ENCODE data around the gene MYRIP.
"Not testable (repeated sequence)": the region's sequence is repeated elsewhere in the genome, so short reads cannot be mapped to it uniquely, and the experiment has no call there.

The MYRIP gene

DNA sequence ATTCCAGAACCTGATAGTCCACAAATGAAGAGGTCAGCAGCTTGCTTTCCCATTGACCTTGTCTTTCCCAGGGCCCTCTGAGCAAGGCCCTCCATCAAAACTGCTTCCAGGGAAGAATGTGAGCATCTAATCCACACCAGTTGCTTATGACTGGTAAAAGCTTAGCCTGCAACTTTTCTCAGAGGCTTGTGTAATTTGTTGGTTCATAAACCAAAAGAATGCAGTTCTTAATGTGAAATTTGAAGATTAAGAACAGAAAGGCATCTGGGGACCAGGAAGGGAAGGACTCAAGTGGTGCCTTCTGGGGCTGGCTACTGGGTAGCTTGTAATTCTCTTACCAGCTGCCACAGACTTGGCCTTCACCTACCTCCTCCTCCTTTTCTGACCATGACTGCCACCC is 439.2 kb downstream of the MYRIP start:
- DNase-seq = no peak

DNA sequence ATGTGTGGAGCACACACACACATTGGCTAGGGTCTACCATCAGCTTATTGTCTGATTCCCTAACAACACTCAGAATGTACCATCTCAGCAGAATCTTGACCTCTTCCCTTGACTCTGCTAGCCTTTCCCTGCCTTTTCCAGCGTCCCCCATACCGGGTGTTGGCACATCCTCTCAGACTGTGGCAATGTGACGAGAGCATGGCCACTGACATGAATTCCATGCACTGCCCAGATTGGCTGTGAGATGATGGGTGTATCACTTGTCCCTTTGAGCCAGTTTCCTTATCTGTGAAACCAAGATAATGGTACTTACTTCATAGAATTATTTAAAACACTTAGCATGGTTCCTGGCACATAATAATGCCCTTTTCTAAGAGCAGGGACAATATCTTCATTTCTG is 439.8 kb downstream of the MYRIP start:
- no peak for DNase-seq

DNA sequence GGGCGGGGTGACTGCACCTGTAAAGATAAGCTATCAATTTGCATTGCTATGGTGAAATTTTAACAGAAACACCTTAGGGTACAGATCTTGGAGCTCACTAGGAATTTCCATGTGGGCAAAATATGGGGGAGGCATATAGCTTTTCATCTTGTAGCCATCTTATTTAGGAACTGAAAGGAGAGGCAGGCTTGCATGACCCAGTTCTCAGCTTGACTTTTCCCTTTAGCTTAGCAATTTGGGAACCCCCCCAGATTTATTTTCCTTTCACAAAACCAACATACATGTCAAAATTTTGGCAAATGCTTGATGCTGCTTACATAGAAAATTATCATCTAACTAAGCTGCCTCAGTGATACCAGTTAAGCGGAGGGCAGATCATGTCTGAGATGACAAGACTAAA is 445.1 kb downstream of the MYRIP start:
- DNase-seq = no peak

DNA sequence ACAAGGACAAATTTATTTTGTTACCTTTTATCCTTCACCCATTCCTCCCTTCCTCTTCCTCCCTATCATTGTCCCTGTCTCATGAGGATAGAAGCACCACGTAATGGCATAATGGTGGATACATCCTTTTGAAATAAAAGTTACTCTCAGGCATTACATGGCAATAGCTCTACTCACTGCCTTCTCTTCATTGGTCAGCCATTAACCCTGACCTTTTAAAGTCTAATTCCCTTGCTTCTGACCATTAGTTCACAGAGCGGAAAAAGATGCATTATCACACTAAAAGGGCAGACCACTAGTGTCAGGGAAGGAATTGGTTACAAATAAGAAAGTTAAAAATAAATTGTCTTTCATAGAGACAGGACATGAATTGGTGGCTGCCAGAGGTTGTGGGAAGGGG is 445.5 kb downstream of the MYRIP start:
- DNase-seq = no peak

DNA sequence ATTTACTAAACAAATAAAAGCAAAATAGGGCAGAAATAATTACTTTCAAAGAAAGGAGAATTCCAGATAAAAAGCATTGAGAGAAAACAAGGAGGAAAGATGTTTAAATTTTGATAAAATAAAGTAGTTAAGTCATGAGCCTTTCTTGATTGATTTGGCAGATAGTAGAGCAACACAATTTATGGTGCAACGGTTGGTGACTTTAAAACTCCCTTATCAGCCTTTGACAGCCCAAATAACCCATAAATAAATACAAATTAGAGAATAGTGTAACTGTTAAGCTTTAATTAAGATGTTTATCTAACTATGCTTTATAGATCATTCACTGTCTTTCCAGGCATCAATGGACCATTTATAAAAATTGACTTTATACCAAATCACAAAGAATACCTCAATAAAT is 446.1 kb downstream of the MYRIP start:
- DNase-seq = no peak

DNA sequence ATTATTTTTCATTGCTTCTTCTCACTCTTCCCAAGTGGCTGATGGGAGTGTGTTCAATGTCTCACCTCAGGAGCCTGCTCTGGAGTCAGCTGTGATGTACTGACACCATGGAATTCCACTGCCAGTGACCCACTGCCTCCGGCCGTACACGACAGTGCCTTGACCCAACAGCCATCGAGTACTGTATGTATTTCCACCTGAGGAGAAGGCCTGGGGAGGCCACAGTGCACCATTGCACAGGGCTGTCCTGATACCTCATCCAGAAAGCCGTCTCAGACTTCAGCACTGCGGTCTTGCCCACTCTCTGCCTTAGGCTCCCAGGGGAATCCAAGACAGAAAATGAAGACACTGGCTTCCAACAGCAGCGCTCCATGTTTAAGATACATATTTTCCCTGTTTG is 448.7 kb downstream of the MYRIP start:
- no peak for DNase-seq

DNA sequence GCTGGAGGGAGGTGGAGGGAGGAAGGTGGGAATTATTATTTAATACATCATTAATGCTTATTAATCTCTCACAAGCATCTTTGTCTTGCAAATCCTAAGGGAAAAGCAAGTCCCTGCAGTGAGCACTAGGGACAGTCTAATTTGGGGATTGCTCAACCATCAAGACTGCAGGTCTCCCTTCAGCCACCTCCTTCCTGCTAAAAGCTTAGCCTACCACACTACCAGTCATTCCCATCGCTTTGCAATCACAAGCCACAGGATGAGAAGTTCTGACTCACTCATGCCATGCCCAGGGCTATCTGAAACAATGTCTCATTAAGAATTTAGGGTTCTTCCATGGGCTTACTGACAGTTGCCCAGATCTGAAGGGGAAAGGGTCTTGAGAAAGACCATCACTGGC is 449.1 kb downstream of the MYRIP start:
- no peak for DNase-seq

DNA sequence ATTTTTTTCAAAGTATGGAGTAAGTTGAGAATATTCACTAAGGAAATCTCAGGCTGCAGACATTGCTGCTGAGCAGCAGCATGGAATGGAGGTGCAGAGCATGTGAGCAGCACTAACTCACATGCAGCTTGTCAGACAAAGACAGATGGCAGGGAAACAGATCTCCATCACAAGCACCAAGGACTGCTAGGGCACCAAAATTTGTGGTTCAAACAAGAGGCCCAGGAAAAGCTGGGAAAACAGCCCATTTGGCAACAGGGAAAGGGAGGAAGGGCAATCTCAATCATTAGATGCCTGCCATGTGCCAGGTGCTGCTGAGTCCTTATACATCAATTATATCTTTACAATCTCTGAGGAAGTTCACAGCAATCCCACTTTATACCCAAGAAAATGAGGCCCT is 452.9 kb downstream of the MYRIP start:
- no peak for DNase-seq

DNA sequence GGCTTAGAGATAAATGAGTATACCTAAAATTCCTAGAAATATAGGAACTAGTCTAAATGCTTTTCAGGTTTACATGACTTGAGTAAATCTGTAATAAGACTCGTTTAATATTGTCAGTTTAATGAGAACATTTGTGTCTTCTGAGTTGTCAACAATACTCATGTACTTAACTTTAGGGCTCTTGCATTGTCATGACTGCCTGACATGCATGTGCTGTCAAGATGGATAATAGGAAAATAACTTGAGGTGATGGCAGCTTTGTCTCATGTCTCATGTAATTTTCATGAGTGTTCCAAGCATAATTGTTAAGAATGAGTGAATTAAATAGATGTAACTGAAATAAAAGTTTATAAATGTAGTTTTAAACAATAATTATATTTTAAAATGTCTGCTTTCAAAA is 455.0 kb downstream of the MYRIP start:
- DNase-seq = no peak

DNA sequence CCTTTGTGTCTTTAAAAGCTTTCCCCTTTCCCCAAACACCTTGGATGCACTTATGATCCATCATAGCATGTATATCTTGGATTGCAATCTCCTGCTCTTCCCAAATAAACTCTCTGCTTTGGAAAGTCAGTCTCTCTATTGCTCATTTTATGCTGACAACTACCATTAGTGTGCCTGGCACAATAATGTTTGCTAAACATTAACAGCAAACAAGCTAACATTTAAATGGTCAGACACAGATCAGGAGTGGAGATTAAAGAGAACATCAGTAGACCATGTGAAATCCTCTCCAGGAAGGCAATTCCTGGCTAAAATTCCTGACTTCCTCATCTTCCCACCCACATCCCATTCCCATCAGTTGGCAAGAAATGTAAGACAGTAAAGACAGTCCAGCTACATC is 455.8 kb downstream of the MYRIP start:
- DNase-seq = no peak

DNA sequence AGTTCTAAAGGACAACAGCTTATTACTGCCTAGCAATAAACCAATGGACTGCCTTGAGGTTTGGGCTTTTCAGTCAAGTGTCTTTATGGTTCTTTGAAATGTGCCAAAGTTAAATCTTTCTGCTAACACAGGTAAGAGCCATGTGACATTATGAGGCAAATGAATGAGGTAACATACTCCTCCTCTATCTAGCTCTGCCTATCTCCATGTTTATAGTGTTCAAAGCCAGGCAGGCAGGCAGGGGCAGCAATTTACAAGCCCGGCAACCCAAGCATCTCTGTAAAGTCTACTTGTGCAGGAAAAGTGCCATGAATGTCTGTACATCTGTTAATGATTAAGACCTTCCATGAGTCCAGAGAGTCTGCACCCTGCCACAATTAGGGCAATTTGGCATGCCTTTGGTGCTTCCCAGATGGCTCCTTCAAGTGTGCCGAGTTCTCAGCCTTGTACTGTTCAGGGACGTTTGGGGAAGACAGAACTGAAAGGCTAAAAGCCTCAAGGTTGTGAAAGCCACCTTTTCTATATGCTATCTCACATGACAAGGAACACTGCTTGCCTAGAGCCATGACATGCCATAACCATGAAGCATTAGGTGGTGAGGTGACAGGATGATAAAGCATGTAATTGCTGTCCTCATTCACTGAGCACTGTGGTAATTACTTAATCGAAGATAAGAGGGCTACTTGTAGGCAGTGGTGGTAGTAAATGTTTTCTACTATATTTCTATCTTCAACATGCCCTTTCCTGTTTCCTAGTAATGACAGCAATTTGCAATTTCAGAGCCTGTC is 458.7 kb downstream of the MYRIP start:
- DNase-seq = no peak

DNA sequence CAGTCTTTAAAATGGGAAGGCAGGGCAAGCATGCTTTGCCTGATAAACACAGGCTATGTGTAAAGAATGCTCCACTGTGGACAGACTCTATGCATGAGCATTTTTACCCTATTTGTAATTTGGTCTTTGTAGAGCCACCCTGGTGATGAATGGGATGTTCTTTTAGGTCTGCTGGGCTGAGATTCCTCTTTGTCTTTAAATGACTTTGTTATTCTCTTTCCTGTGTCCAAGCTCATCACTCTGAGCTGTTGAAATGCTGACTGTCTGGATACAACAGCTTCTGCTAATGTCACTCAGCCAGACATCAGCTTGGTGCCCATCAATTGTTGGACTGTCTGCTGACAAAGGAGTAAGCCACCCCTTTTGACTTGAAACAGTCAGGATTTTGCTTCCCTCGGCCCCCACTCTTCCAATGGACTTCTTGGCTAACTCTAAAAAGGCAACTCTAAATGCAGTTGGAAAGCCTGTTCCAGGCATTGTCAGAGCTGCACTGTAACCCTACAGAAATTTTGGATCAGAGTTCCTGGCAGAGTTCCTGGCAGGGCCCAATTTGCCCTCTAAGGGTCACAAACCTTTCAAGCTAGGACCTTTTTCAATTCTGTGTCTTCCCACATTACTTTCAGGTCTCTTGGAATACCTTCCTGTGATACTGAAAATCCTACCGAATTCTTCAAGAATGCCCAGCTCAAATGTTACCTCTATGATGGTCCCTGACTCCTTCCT is 459.6 kb downstream of the MYRIP start:
- no peak for DNase-seq

DNA sequence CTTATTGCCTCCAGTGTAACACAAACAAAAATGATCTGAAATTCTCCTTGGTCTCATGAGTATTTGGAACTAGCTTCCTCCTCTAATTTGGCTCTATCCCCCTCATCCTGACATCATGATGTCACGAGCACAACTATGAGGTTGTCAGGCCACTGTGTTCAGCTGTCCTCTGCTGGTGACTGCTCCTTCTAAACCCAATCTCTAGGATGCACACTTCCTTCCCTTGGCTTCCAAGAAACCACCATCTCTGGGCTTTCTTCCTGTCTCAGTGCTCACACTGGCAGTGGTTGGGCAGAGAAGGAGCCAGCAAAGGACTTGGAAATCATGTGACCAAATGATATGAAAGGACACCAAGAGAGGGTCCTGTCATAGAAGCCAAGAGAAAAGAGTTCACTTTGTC is 469.4 kb downstream of the MYRIP start:
- no peak for DNase-seq

DNA sequence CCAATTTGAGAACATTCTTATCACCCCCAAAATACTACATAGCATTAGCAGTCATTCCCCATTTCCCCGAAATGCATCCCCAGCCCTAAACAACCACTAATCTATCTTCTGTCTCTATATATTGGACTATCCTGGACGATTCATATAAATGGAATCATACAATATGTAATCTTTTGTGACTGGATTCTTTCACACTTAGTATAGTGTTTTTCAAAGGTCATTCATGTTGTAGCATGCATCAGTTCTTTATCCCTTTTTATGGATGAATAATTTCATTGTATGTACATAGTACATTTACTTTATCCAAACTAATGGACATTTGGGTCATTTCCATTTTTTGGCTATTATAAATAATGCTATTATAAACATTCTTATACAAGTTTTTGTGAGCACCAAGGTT is 472.6 kb downstream of the MYRIP start:
- no peak for DNase-seq

DNA sequence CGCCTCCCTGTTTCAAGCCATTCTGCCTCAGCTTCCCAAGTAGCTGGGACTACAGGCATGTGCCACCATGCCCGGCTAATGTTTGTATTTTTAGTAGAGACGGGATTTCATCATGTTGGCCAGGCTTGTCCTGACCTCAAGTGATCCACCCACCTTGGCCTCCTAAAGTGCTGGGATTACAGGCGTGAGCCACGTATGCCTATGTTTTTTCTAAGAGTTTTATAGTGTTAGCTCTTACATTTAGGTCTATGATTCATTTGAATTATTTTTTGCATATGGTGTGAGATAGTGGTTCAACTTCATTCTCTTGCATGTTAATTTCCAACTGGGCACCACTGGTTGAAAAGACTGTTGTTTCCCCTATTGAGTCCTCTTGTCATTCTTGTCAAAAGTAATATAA is 473.6 kb downstream of the MYRIP start:
- not testable (repeated sequence) for DNase-seq

DNA sequence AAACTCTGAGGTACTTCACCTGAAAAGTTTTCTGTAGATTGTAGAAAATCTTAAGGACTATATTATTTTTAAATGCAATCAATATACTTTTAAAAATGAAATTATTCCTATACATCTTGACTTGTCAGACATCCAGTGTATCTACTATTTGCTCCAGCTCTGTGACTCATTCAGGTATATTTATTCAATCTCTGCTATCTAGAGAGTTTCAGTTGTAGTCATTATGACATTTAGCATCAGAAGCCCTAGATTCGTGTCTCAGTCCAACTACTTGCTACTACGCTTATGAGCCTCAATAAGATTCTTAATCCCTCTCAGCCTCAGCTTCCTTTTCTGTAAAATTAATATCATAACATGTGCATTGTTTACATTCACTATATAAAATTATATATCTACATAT is 477.8 kb downstream of the MYRIP start:
- DNase-seq = no peak

DNA sequence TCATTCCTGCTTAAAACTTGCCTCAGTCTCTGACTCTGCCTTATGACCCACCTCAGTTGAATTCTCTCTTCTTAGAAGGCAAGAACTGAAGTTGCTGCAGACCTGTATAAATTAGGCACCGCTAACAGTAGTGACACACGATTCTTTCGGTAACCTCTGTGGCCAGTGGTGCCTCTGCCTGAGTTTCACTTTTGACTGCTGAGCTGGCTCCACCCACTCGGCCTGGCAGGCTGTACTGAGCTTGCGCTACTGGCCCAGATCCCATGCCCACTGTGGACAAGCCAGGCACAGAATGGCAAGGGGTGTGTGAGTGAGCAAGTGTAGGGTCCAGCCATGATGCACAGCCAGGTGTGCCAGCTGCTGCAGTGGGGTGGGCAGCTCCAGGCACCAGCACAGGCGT is 481.0 kb downstream of the MYRIP start:
- no peak for DNase-seq

DNA sequence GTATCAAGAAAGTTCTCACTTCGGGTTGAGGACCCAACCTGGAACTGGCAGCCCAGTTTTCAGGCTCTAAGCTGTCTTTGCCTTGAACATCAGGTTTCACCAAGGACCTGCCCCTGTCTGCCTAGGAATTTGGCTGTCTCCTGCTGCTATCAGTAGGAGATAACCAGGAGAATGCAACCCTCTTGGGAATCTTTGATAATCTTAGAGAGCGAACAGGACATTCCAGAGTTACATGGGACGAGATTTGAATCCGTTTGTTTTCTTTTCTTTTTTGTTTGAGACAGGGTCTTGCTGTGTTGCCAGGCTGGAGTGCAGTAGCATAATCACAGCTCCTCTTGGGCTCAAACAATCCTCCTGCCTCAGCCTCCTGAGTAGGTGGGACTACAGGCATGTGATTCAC is 482.1 kb downstream of the MYRIP start:
- DNase-seq = no peak

DNA sequence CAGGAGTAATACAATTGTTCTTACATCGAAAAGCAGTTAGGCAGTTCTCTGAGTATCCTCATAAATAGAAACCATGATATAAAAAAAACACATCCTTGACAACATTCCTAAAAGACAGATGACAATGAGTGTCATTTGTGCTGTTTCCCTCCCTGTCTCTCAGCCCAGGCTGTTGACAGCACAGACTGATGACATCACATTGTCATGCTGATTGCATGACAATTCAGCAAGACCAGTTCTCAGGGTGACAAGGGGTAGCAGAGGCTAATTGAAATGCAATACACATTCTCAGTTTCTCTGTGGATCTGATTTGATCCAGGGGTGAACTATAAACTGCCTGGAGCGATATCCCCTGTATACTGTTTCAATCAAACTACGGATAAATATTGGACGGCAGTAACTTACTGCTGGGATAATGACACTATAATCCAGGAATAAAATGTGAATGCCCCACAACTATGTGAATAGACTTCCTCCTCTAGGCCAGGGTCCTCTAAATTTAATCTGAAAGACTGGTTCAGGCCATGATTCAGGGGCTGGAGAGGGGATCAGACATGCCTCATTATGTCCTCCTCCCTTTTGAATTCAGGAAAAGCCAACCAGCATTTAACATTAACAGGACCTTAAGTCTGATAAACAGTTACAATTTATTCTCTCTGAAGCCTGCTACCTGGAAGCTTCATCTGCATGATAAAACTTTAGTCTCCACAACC is 483.4 kb downstream of the MYRIP start:
- DNase-seq = no peak

DNA sequence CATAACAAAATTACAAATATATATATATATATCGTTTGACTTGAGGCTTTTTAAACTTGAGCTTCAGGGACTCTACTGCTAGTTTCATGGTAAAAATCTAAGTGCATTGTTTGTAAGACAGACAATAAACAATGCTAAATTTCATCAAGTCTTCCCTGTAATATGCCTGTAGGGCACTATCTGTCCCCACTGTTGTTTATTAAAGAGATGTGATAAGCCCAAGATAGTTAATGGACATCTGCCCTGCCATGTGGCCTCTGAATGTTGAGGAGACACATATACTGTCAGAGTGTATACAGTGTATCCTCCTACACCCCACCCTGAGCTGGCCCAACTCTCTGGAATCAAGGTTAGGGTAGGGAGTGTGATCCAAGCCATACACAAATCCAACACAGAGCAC is 485.0 kb downstream of the MYRIP start:
- DNase-seq = no peak

DNA sequence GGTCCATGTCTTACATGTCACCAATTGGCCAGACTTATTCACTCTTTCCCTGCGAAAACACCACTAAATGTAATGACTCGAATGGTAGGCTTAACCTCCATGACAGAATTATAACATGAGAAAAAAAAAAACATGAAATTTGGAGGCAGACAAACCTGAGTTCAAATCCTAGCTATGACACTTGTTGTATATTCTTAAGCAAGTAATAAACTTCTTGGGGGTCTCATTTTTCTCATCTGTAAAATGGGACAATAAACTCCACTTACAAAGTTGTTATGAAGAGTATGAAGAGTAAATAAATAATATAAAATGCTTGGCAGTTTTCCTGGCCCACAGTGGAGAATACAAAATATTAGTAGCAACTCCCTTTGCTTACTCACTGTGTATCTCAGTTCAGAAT is 488.7 kb downstream of the MYRIP start:
- DNase-seq = no peak

DNA sequence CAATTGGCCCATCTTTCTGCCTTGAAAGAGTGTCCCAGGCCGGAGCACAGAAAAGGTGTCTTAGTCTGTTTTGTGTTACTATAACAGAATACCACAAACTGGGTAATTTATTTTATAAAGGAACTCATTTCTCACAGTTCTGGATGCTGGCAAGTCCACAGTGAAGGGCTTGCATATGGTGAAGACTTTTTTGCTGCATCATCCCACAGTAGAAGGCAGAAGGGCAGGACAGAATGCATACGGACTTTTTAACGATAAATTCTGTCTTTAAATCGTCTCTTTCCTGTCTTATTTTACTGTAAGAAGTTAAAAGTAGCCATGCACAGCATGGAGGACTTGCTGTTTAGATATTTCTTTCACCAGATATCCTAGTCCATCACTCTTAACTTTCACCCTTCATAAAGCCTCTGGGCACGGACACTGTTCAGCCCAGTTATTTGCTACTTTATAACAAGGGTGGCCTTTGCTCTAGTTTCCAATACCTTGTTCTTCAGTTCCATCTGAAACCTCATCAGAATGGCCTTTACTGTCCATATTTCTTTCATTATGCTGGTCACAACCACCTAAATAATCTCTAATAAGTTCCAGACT is 489.8 kb downstream of the MYRIP start:
- DNase-seq = no peak

DNA sequence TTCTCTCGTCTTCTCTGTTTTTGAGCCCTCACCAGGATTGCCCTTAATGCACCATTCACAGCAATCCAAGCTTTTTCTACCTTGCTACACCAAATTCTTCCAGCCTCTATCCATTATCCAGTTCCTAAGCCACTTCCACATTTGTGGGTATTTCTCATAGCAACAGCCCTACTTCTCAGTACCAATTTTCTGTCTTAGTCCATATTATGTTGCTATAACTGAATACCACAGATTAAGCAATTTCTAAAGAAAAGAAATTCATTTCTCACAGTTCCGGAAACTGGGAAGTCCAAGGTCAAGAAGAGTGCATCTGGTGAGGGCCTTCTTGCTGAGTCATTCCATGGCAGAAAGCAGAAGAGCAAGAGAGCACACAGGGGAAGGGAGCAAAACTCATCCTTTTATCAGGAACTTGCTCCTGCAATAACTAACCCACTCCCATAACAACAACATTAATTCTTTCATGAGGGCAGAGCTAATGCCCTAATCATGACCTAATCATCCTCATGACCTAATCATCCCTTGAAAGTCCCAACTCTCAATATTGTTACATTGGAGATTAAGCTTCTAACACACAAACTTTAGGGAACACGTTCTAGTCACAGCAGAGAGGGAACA is 490.4 kb downstream of the MYRIP start:
- no peak for DNase-seq
